GM12891 (cell line): ENCODE measurements around the gene FARS2.

ENCODE experiments used
- POLR2A ChIP-seq: IDR thresholded peaks from 2 replicates; pipeline ENCODE4 v1.6.1; 2011; ENCODE audit warnings: low read depth, low read length, control low read depth
- POLR2AphosphoS5 ChIP-seq: IDR thresholded peaks from 2 replicates; pipeline ENCODE4 v1.6.1; 2011; ENCODE audit warnings: low read depth, low read length, control low read depth
- POU2F2 ChIP-seq: IDR thresholded peaks from 2 replicates; pipeline ENCODE4 v1.6.1; 2011; ENCODE audit warnings: low read depth, mild to moderate bottlenecking, control low read depth, low read length, moderate library complexity
- SPI1 ChIP-seq: IDR thresholded peaks from 2 replicates; pipeline ENCODE4 v1.6.1; 2011; ENCODE audit warnings: low read depth, low read length, control low read depth
- TAF1 ChIP-seq: IDR thresholded peaks from 2 replicates; pipeline ENCODE4 v1.6.1; 2011; ENCODE audit warnings: low read depth, low read length, control low read depth

DNA sequence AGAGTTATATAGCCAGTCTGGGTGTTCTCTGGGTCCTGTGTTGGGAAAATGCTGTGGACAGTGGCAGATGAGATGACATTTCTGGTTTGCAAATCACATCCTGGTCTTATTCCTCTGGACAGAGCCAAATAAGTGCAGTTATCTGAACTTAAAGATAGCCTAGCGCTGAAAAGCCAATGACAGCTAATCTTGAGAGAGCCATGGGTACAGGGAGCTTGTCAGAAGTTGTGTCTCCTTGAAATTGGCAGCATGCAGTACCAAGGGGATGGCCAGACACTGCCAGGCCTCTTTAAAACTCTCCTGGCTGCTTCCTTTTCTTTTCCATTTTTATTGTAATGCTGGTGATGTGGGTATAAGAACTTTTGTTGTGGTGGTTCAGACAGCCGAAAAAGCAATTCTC is 362.5 kb downstream of the FARS2 start:
- no peak for TF ChIP-seq POLR2A
- no peak for TF ChIP-seq TAF1
- no peak for TF ChIP-seq SPI1
- no peak for TF ChIP-seq POLR2AphosphoS5
- TF ChIP-seq POU2F2, result no peak
